ENCODE data around the gene VPS26C. TPM values are rescaled to one million over a fixed set of nuclear protein-coding genes. Genes with fewer than 3 reads are reported as not detected.

The VPS26C gene
- total RNA-seq, 1 experiment from 2014 or later: 58.0 TPM

- no peak for DNase-seq
These were observed 7.7 kb downstream of the VPS26C start for GRCh38 chr21:37259426-37259825.

More at GRCh38 chr21:37259426-37259825, 7.7 kb downstream of the VPS26C start:
- Histone ChIP-seq H4K20me1 (ENCODE audit: control insufficient read depth, insufficient read depth, insufficient read length) (no peaks in the 10 kb centered on the region), H2BK20ac (ENCODE audit: low read depth, low read length, poor library complexity, severe bottlenecking) (no peak overlapping the region), H4K5ac (ENCODE audit: insufficient read length, low read depth, low read length) (no peak overlapping the region), H4K91ac (ENCODE audit: insufficient read length, low read depth, low read length) (no peak overlapping the region), H3K56ac (ENCODE audit: insufficient read length, low read depth, low read length) (no peak overlapping the region), H2BK15ac (ENCODE audit: low read depth, low read length) (no peak overlapping the region; the same call in 1 of the 2 replicates), H3K27me3 (ENCODE audit: insufficient read depth, low read length) (no peaks in the 10 kb centered on the region), H3K9ac (ENCODE audit: extremely low read depth, insufficient read length, low read length) (peak overlapping the region; percentile 48), H3K4me1 (ENCODE audit: insufficient read depth, low read length) (no peaks in the 10 kb centered on the region), H3K27ac (ENCODE audit: insufficient read length, low read depth, low read length) (peak overlapping the region; percentile 26), H2AK5ac (ENCODE audit: insufficient read length, low read length) (peak overlapping the region; percentile 56), H3K79me2 (ENCODE audit: insufficient read depth, low read length) (peaks cover 14% of the 10 kb centered on the region; the same call in 1 of the 2 replicates), H4K8ac (replicated peaks; ENCODE audit: insufficient read length, low read depth, low read length) (no peak overlapping the region), H3K23ac (ENCODE audit: insufficient read length, low read depth, low read length) (no peak overlapping the region), H3K4ac (ENCODE audit: low read depth, low read length) (no peak overlapping the region), H3K23me2 (ENCODE audit: insufficient read length, low read depth, low read length, poor library complexity, severe bottlenecking) (peaks cover 14% of the 10 kb centered on the region), H3K4me2 (ENCODE audit: insufficient read depth, insufficient read length, low read length) (no peak overlapping the region), H2BK120ac (ENCODE audit: low read depth, low read length, poor library complexity, severe bottlenecking) (no peak overlapping the region), H3K18ac (ENCODE audit: insufficient read length, low read depth, low read length) (no peak overlapping the region), H2BK5ac (ENCODE audit: insufficient read length, low read length) (peak overlapping the region; percentile 23), H3T11ph (ENCODE audit: low read length) (no peak overlapping the region), H2BK12ac (ENCODE audit: insufficient read length, low read depth, low read length) (no peak overlapping the region), H3K79me1 (ENCODE audit: insufficient read depth, low read depth, low read length, poor library complexity, severe bottlenecking) (peaks cover 4% of the 10 kb centered on the region), H3K14ac (ENCODE audit: insufficient read depth, low read length) (no peak overlapping the region), H3K9me3 (ENCODE audit: control insufficient read depth, low read depth, low read length) (no peaks in the 10 kb centered on the region), H2AFZ (ENCODE audit: low read length) (no peak overlapping the region)
- H3K9me3 Mint-ChIP-seq: no peaks in the 10 kb centered on the region; a peak in 1 of 5 replicates
- H3K27ac Mint-ChIP-seq: no peak overlapping the region; a peak in 1 of 7 replicates
- H3K27me3 Mint-ChIP-seq (ENCODE audit: low read depth): no peaks in the 10 kb centered on the region
- no CpG with 5 or more reads among the region's 5 CpGs for WGBS (ENCODE audit: extremely low coverage, insufficient read length, low lambda C conversion rate)
- H3K4me1 Mint-ChIP-seq: peaks cover 17 to 22% of the 10 kb centered on the region in 2 experiments
- no peak overlapping the region for H3K4me3 Mint-ChIP-seq
- no peak for TF ChIP-seq CTCF (conservative IDR thresholded peaks at IDR 0.05)
- H3K36me3 Mint-ChIP-seq (ENCODE audit: insufficient read depth in 1 of 3, low read depth in 3 of 3): peaks cover 0 to 5% (median 1%) of the 10 kb centered on the region in 3 experiments; a peak in 2 of 7 replicates

Data from H9 (cell line).